GM12801 (cell line): Measurements from ENCODE around the gene MAST4.

Source experiments
- CTCF ChIP-seq: IDR thresholded peaks from one replicate; pipeline ENCODE4 v1.5.1; 2011; ENCODE audit warnings: control low read depth; ENCODE audit not compliant: insufficient read length; ENCODE audit errors: extremely low read depth

The MAST4 gene

GRCh38 chr5:67043796-67044511 is 447.8 kb downstream of the MAST4 start:
- no peak for TF ChIP-seq CTCF

- TF ChIP-seq CTCF, result no peak
These were observed 449.9 kb downstream of the MAST4 start for GRCh38 chr5:67045816-67046740.

- no peak for TF ChIP-seq CTCF
These were observed 451.0 kb downstream of the MAST4 start for GRCh38 chr5:67047160-67047559.

GRCh38 chr5:67047616-67048015 is 451.4 kb downstream of the MAST4 start:
- TF ChIP-seq CTCF, result no peak

GRCh38 chr5:67050125-67050524 is 453.9 kb downstream of the MAST4 start:
- TF ChIP-seq CTCF, result no peak

GRCh38 chr5:67050635-67051034 is 454.4 kb downstream of the MAST4 start:
- no peak for TF ChIP-seq CTCF

GRCh38 chr5:67051164-67051563 is 455.0 kb downstream of the MAST4 start:
- no peak for TF ChIP-seq CTCF
